ENCODE results near the gene REV3L. TPM values are rescaled to one million over a fixed set of nuclear protein-coding genes. Genes with fewer than 3 reads are reported as not detected.

REV3L gene
- total and polyA plus RNA-seq, 9 of the 15 experiments (the other 6 are each of a cell fraction or from before 2014, with no cell fraction given) = 5.5 to 24.4 (median 14.4) TPM

- Histone ChIP-seq H3K36me3 (ENCODE audit: control insufficient read depth, insufficient read depth, low read length) (peaks cover 47% of the 10 kb centered on the region), H3K9me1 (ENCODE audit: control insufficient read depth, insufficient read depth, low read length) (no peaks in the 10 kb centered on the region), H4K20me1 (replicated peaks; ENCODE audit: control insufficient read depth, insufficient read depth, low read length) (no peaks in the 10 kb centered on the region), H3K27ac (ENCODE audit: extremely low read depth, low read depth, low read length) (0 out of 3 replicates have a peak overlapping the region, but pooled peaks have one; percentile 2), H3K9me3 (replicated peaks; ENCODE audit: control insufficient read depth, insufficient read depth, low read depth, low read length) (no peaks in the 10 kb centered on the region), H3K27me3 (ENCODE audit: control insufficient read depth in 2 of 2, insufficient read depth in 2 of 2, low read length in 2 of 2) (no peaks in the 10 kb centered on the region), H3K4me2 (ENCODE audit: insufficient read depth, low read length) (no peak overlapping the region), H3K9ac (ENCODE audit: insufficient read depth in 1 of 2, low read depth in 2 of 2, low read length in 2 of 2) (no peak overlapping the region), H3K4me3 (no peak overlapping the region), H3K4me1 (replicated peaks in 1 of 2; ENCODE audit: control insufficient read depth in 2 of 2, insufficient read depth in 2 of 2, low read length in 2 of 2) (peaks cover 4 to 13% of the 10 kb centered on the region in 2 experiments; a peak in 3 of 5 replicates), H2AFZ (ENCODE audit: low read depth, low read length) (no peak overlapping the region), H3K79me2 (ENCODE audit: control insufficient read depth, insufficient read depth, low read length) (no peaks in the 10 kb centered on the region)
- TF ChIP-seq ZFPM2 (CRISPR knock-in tag; IDR thresholded peaks at IDR 0.05) (no peak), VEZF1 (CRISPR knock-in tag; IDR thresholded peaks at IDR 0.05) (no peak), RBBP5 (IDR thresholded peaks at IDR 0.05; ENCODE audit: borderline replicate concordance, insufficient read depth, low read length, poor library complexity, severe bottlenecking) (no peak), EGR1 (conservative IDR thresholded peaks at IDR 0.05) (no peak), CREB5 (CRISPR knock-in tag; IDR thresholded peaks at IDR 0.05) (no peak), ZSCAN29 (IDR thresholded peaks at IDR 0.05) (no peak), ZNF592 (IDR thresholded peaks at IDR 0.05) (no peak), ELK3 (CRISPR knock-in tag; IDR thresholded peaks at IDR 0.05) (no peak), MLX (CRISPR knock-in tag; conservative IDR thresholded peaks at IDR 0.05) (no peak), CBX3 (IDR thresholded peaks at IDR 0.05; ENCODE audit: borderline replicate concordance in 1 of 2, low read length in 2 of 2) (no peak), ZEB2 (IDR thresholded peaks at IDR 0.05) (no peak)
- DNase-seq (ENCODE audit: extremely low read depth in 1 of 4, low spot score in 3 of 4) (no peak), FAIRE-seq (no peak), ATAC-seq (no peak)
- intact Hi-C loops (cut with micrococcal nuclease) (loop anchor here (5.0 kb wide), 1 partner anchor 98 kb away; no protein-coding TSS in a partner anchor), in situ Hi-C loops (cut with MboI) (no loop called here)
- ChIA-PET POLR2A (no interaction called here), CTCF (ENCODE audit: low intra/inter-chr PET ratio) (no interaction called here)
- BruUV-seq (replicated peaks) = no TSS peak
Measured at GRCh38 chr6:111379302-111379701, 103.7 kb downstream of the REV3L start.
